Endothelial cell of umbilical vein (primary cell): Measurements from ENCODE around the gene RNU5B-1. TPM values are rescaled to one million over a fixed set of nuclear protein-coding genes. Genes with fewer than 3 reads are reported as not detected.

Experiments used
- BruUV-seq: library from RNA; stranded (reverse); fragments of 400-500 nt; replicated peaks from 2 replicates; lab custom pipeline; 2021; lab: Mats Ljungman, UMichigan
- CTCF ChIA-PET: fragments of 300-600, 350-600 bp; sonication (Branson Sonifier 250); formaldehyde crosslinking; loops from one replicate; lab custom pipeline; 2021; ENCODE audit warnings: antibody characterized with exemption, inconsistent platforms; lab: Charles Lee
- POLR2A ChIA-PET: fragments of 300-600, 350-600 bp; sonication (Branson Sonifier 250); formaldehyde crosslinking; loops from one replicate; lab custom pipeline; 2021; ENCODE audit warnings: antibody characterized with exemption, inconsistent platforms; lab: Charles Lee
- DNase-seq: peaks from one replicate; pipeline ENCODE4 v3.0.0-alpha.2; 2011; ENCODE audit warnings: low read depth, low spot score
- FAIRE-seq: peaks from 2 replicates; lab custom pipeline; 2011; peaks lifted over from hg19 to GRCh38; lab: Jason Lieb, UNC
- H2AFZ ChIP-seq: 2 replicates; pipeline ENCODE4 v1.6.0; 2012; ENCODE audit warnings: low read depth, low read length, control low read depth, inconsistent platforms
- H3K27ac ChIP-seq: 2 replicates; pipeline ENCODE4 v1.5.1; 2011; ENCODE audit warnings: low read depth, mild to moderate bottlenecking, control low read depth, low read length, moderate library complexity; ENCODE audit not compliant: insufficient read depth
- H3K27me3 ChIP-seq, 2 experiments: 2 replicates each; pipeline versions ENCODE4 v1.6.0 to v1.6.1; 2011; ENCODE audit warnings: low read length in 2 of 2, mixed read lengths in 1 of 2; ENCODE audit not compliant: control insufficient read depth in 2 of 2, insufficient read depth in 2 of 2
- H3K36me3 ChIP-seq, 2 experiments: 2 replicates in 1 of 2; 3 replicates in 1 of 2; pipeline ENCODE4 v1.5.1; 2011; ENCODE audit warnings: low read length in 2 of 2, mild to moderate bottlenecking in 1 of 2, moderate library complexity in 1 of 2; ENCODE audit not compliant: control insufficient read depth in 2 of 2, insufficient read depth in 2 of 2; ENCODE audit errors: extremely low read depth in 1 of 2
- H3K4me1 ChIP-seq: 3 replicates; pipeline ENCODE4 v1.5.1; 2011; ENCODE audit warnings: mild to moderate bottlenecking, low read length; ENCODE audit not compliant: control insufficient read depth, insufficient read depth; ENCODE audit errors: extremely low read depth
- H3K4me2 ChIP-seq: 2 replicates; pipeline ENCODE4 v1.6.1; 2011; ENCODE audit warnings: low read length, control low read depth, mixed read lengths; ENCODE audit not compliant: insufficient read depth
- H3K4me3 ChIP-seq, 3 experiments: fragments of 200-600 bp in 1 of 3; sonication (generic), shearing (Covaris generic) in 1 of 3; replicated peaks in 1 of 3; 2 replicates each; pipeline ENCODE4 v1.5.1; 2011 to 2016; ENCODE audit warnings: control low read depth in 3 of 3, low read length in 3 of 3, mild to moderate bottlenecking in 2 of 3, inconsistent platforms in 1 of 3, low read depth in 1 of 3, moderate library complexity in 1 of 3; ENCODE audit not compliant: insufficient read depth in 1 of 3
- H3K79me2 ChIP-seq: 2 replicates; pipeline ENCODE4 v1.6.0; 2012; ENCODE audit warnings: low read length, inconsistent platforms; ENCODE audit not compliant: control insufficient read depth, insufficient read depth
- H3K9ac ChIP-seq: replicated peaks from 2 replicates; pipeline ENCODE3; 2011; ENCODE audit warnings: low read length, control low read depth; ENCODE audit not compliant: insufficient read depth; ENCODE audit errors: extremely low read depth
- H3K9me1 ChIP-seq: replicated peaks from 3 replicates; pipeline ENCODE4 v1.6.0; 2011; ENCODE audit warnings: mild to moderate bottlenecking, low read length; ENCODE audit not compliant: control insufficient read depth, insufficient read depth; ENCODE audit errors: extremely low read depth
- H3K9me3 ChIP-seq: replicated peaks from 2 replicates; pipeline ENCODE4 v1.5.1; 2012; ENCODE audit warnings: low read length, inconsistent platforms; ENCODE audit not compliant: control insufficient read depth, insufficient read depth
- H4K20me1 ChIP-seq: replicated peaks from 2 replicates; pipeline ENCODE3; 2011; ENCODE audit warnings: mild to moderate bottlenecking, low read length; ENCODE audit not compliant: control insufficient read depth, insufficient read depth; ENCODE audit errors: extremely low read depth
- FOS ChIP-seq: IDR thresholded peaks from 2 replicates; pipeline ENCODE4 v1.6.1; 2011; ENCODE audit warnings: mild to moderate bottlenecking, low read length, moderate library complexity, borderline replicate concordance; ENCODE audit not compliant: insufficient read depth
- GATA2 ChIP-seq: IDR thresholded peaks from 2 replicates; pipeline ENCODE4 v1.7.0; 2011; ENCODE audit warnings: low read depth, mild to moderate bottlenecking, moderate library complexity, mixed read lengths, low read length; ENCODE audit not compliant: insufficient read length, insufficient read depth
- JUN ChIP-seq: IDR thresholded peaks from 2 replicates; pipeline ENCODE4 v1.6.1; 2011; ENCODE audit warnings: borderline replicate concordance, low read depth; ENCODE audit not compliant: insufficient read length, insufficient read depth
- MYC ChIP-seq: IDR thresholded peaks from one replicate; pipeline ENCODE4 v1.6.1; 2011; ENCODE audit warnings: mild to moderate bottlenecking, low read depth, low read length
- POLR2AphosphoS5 ChIP-seq: IDR thresholded peaks from 2 replicates; pipeline ENCODE4 v1.6.1; 2012; ENCODE audit warnings: low read depth, mild to moderate bottlenecking, control low read depth, low read length, moderate library complexity; ENCODE audit not compliant: insufficient read depth
- dilution Hi-C: fragments of 300-500 bp; cut with MboI; formaldehyde crosslinking; loops from one replicate; pipeline ENCODE4 v1.15.0; 2019; ENCODE audit warnings: low sequenced_read_pairs; ENCODE audit not compliant: extremely low pct_ligation_motif_present
- intact Hi-C: fragments of 100-400 bp; cut with micrococcal nuclease; formaldehyde crosslinking; loops from one replicate; pipeline ENCODE4 v1.10.0; 2022
- polyA plus RNA-seq, 4 experiments: library from polyadenylated mRNA; depleted of rRNA in 3 of 4; stranded (reverse) in 3 of 4; unstranded in 1 of 4; fragments of >200 nt; gene quantifications; 2 replicates each; pipeline versions ENCODE4 v1.2.1 to v1.2.3, GENCODE V29; 2011 to 2012; ENCODE audit warnings: missing spikeins in 1 of 4
- total RNA-seq: library from RNA; stranded (reverse); gene quantifications from 2 replicates; pipeline ENCODE4 v1.2.3, GENCODE V29; 2021
- TF ChIP-seq, protein P1 (sequence below): IDR thresholded peaks from 2 replicates; pipeline ENCODE4 v1.6.1; 2011; ENCODE audit not compliant: insufficient read depth, insufficient read length
- TF ChIP-seq, protein P2 (sequence below), 2 donors: IDR thresholded peaks; 1 replicate in 1 of 2; 2 replicates in 1 of 2; pipeline ENCODE4 v1.5.1; 2011; ENCODE audit warnings: low read length in 2 of 2, mild to moderate bottlenecking in 2 of 2, moderate library complexity in 2 of 2, control low read depth in 1 of 2, inconsistent platforms in 1 of 2, low read depth in 1 of 2; ENCODE audit not compliant: insufficient read depth in 1 of 2; ENCODE audit errors: extremely low read depth in 1 of 2

RNU5B-1 gene
- total and polyA plus RNA-seq, 2 donors (not counting 3 experiments of a cell fraction or from before 2014, with no cell fraction given) = not detected

- no peak overlapping the region for H3K4me2 ChIP-seq
- H3K36me3 ChIP-seq = no peaks in the 10 kb centered on the region
- dilution Hi-C loops = no loop called here
- BruUV-seq = no TSS peak
- H3K4me1 ChIP-seq = peaks cover 1% of the 10 kb centered on the region
- TF ChIP-seq POLR2AphosphoS5 (no peak), MYC (no peak), JUN (no peak), GATA2 (no peak), FOS (no peak)
- TF ChIP-seq, protein P1, sequence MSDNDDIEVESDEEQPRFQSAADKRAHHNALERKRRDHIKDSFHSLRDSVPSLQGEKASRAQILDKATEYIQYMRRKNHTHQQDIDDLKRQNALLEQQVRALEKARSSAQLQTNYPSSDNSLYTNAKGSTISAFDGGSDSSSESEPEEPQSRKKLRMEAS = no peak
- TF ChIP-seq, protein P2, sequence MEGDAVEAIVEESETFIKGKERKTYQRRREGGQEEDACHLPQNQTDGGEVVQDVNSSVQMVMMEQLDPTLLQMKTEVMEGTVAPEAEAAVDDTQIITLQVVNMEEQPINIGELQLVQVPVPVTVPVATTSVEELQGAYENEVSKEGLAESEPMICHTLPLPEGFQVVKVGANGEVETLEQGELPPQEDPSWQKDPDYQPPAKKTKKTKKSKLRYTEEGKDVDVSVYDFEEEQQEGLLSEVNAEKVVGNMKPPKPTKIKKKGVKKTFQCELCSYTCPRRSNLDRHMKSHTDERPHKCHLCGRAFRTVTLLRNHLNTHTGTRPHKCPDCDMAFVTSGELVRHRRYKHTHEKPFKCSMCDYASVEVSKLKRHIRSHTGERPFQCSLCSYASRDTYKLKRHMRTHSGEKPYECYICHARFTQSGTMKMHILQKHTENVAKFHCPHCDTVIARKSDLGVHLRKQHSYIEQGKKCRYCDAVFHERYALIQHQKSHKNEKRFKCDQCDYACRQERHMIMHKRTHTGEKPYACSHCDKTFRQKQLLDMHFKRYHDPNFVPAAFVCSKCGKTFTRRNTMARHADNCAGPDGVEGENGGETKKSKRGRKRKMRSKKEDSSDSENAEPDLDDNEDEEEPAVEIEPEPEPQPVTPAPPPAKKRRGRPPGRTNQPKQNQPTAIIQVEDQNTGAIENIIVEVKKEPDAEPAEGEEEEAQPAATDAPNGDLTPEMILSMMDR (IDR thresholded peaks at IDR 0.05; ENCODE audit: extremely low read depth in 1 of 2, insufficient read depth in 1 of 2, low read depth in 1 of 2, low read length in 2 of 2) = no peak
- H3K9ac ChIP-seq = no peak overlapping the region
- H3K79me2 ChIP-seq = no peaks in the 10 kb centered on the region
- no peaks in the 10 kb centered on the region for H3K9me3 ChIP-seq
- intact Hi-C loops = no loop called here
- FAIRE-seq (no peak), DNase-seq (no peak)
- H3K27me3 ChIP-seq = peaks cover 0 to 3% of the 10 kb centered on the region in 2 experiments
- POLR2A ChIA-PET = no interaction called here
- no peak overlapping the region for H2AFZ ChIP-seq
- H3K9me1 ChIP-seq = no peaks in the 10 kb centered on the region
- no peak overlapping the region for H3K4me3 ChIP-seq
- CTCF ChIA-PET = no interaction called here
- no peaks in the 10 kb centered on the region for H4K20me1 ChIP-seq
- H3K27ac ChIP-seq = no peak overlapping the region
Measured at GRCh38 chr15:65344914-65345275, 40.4 kb downstream of the RNU5B-1 start.
